ENCODE data around the gene JADE2.

The JADE2 gene

GRCh38 chr5:134568761-134569695, 43.6 kb downstream of the JADE2 start:
- no peak overlapping the region for H3K4me3 Mint-ChIP-seq
- no peaks in the 10 kb centered on the region for H3K27me3 Mint-ChIP-seq
- CTCF ChIA-PET: no interaction called here
- peaks cover 19% of the 10 kb centered on the region for H3K4me1 Mint-ChIP-seq
- peak overlapping the region; percentile 59 for H3K27ac Mint-ChIP-seq
- no peak for DNase-seq
- no peaks in the 10 kb centered on the region for H3K9me3 Mint-ChIP-seq
- peaks cover 49% of the 10 kb centered on the region for H3K36me3 Mint-ChIP-seq

- Mint-ChIP-seq H3K27me3 (no peaks in the 10 kb centered on the region), H3K9me3 (no peaks in the 10 kb centered on the region), H3K36me3 (peaks cover 52% of the 10 kb centered on the region), H3K4me3 (no peak overlapping the region), H3K27ac (peak overlapping the region; percentile 8), H3K4me1 (peaks cover 19% of the 10 kb centered on the region)
- CTCF ChIA-PET: no interaction called here
- no peak for DNase-seq
These were observed 44.4 kb downstream of the JADE2 start for GRCh38 chr5:134569758-134570364.

- Mint-ChIP-seq H3K4me3 (no peak overlapping the region), H3K9me3 (no peaks in the 10 kb centered on the region), H3K27ac (peak overlapping the region; percentile 8), H3K36me3 (peaks cover 52% of the 10 kb centered on the region), H3K4me1 (peaks cover 19% of the 10 kb centered on the region), H3K27me3 (no peaks in the 10 kb centered on the region)
- no peak for DNase-seq
- CTCF ChIA-PET: no interaction called here
These were observed 44.9 kb downstream of the JADE2 start for GRCh38 chr5:134570365-134570758.

GRCh38 chr5:134570886-134571285, 45.4 kb downstream of the JADE2 start:
- no peak overlapping the region for H3K4me3 Mint-ChIP-seq
- no peak overlapping the region for H3K27ac Mint-ChIP-seq
- H3K4me1 Mint-ChIP-seq: peaks cover 19% of the 10 kb centered on the region
- H3K27me3 Mint-ChIP-seq: no peaks in the 10 kb centered on the region
- H3K9me3 Mint-ChIP-seq: no peaks in the 10 kb centered on the region
- CTCF ChIA-PET: no interaction called here
- H3K36me3 Mint-ChIP-seq: peaks cover 50% of the 10 kb centered on the region
- DNase-seq: no peak

GRCh38 chr5:134571693-134572405, 46.4 kb downstream of the JADE2 start:
- H3K4me3 Mint-ChIP-seq: no peak overlapping the region
- no peaks in the 10 kb centered on the region for H3K9me3 Mint-ChIP-seq
- peaks cover 17% of the 10 kb centered on the region for H3K4me1 Mint-ChIP-seq
- H3K27me3 Mint-ChIP-seq: no peaks in the 10 kb centered on the region
- DNase-seq: no peak
- CTCF ChIA-PET: no interaction called here
- H3K27ac Mint-ChIP-seq: no peak overlapping the region
- H3K36me3 Mint-ChIP-seq: peaks cover 51% of the 10 kb centered on the region

DNA sequence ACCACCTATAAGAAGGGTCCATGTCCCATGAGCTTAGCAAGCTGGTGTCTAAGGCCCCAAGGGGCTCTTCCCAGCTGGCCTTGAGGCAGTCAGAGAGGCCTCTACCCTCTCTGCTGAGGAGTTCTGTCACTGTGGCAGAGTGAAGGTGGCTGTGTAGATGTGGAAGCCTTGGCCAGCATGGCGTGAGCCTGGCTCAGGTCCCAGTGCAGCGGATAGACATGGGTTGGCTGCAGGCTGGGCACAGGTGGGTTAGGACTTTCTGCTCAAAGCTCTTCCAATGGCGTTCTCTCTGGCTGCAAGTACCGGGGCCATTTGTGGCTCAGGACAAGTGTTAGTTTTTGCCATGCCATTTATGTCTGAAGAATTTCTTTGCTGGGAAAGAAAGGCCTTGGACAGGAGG, 47.3 kb downstream of the JADE2 start:
- Mint-ChIP-seq H3K27ac (no peak overlapping the region), H3K4me3 (no peak overlapping the region), H3K4me1 (peaks cover 15% of the 10 kb centered on the region), H3K27me3 (no peaks in the 10 kb centered on the region), H3K36me3 (peaks cover 56% of the 10 kb centered on the region), H3K9me3 (no peaks in the 10 kb centered on the region)
- DNase-seq: no peak
- CTCF ChIA-PET: no interaction called here

- Mint-ChIP-seq H3K27ac (peak overlapping the region; percentile 26), H3K36me3 (peaks cover 60% of the 10 kb centered on the region), H3K9me3 (no peaks in the 10 kb centered on the region), H3K4me1 (peaks cover 2% of the 10 kb centered on the region), H3K4me3 (no peak overlapping the region), H3K27me3 (no peaks in the 10 kb centered on the region)
- CTCF ChIA-PET: interaction anchor here (0.8 to 2.9 kb wide), 4 partner anchors 9 to 271 kb away, joined by 3 to 14 read pairs (median 6); no protein-coding TSS in a partner anchor
- no peak for DNase-seq
These were observed 49.1 kb downstream of the JADE2 start for GRCh38 chr5:134574521-134574920.

DNA sequence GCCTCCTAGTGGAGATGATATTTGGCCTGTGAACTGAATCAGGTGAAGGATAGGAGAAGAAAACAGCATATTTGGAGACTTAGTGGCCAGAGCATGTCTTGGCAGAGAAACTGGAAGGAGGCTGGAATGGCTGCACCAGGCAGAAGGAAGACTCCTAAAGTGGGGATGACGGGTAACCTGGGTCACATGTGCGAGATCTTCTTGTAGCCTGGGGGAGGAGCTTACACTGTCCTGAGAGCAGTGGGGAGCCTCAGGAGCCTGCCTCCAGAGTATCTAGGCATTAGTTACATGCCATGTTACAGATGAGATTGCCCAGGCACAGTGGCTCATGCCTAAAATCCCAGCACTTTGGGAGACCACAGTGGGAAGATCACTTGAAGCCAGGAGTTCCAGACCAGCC, 49.8 kb downstream of the JADE2 start:
- H3K4me3 Mint-ChIP-seq: no peak overlapping the region
- no peaks in the 10 kb centered on the region for H3K4me1 Mint-ChIP-seq
- H3K9me3 Mint-ChIP-seq: no peaks in the 10 kb centered on the region
- peaks cover 53% of the 10 kb centered on the region for H3K36me3 Mint-ChIP-seq
- CTCF ChIA-PET: interaction anchor here (2.0 to 2.9 kb wide), 2 partner anchors 12 to 48 kb away, joined by 5 to 14 read pairs; no protein-coding TSS in a partner anchor
- DNase-seq: no peak
- no peak overlapping the region for H3K27ac Mint-ChIP-seq
- no peaks in the 10 kb centered on the region for H3K27me3 Mint-ChIP-seq

DNA sequence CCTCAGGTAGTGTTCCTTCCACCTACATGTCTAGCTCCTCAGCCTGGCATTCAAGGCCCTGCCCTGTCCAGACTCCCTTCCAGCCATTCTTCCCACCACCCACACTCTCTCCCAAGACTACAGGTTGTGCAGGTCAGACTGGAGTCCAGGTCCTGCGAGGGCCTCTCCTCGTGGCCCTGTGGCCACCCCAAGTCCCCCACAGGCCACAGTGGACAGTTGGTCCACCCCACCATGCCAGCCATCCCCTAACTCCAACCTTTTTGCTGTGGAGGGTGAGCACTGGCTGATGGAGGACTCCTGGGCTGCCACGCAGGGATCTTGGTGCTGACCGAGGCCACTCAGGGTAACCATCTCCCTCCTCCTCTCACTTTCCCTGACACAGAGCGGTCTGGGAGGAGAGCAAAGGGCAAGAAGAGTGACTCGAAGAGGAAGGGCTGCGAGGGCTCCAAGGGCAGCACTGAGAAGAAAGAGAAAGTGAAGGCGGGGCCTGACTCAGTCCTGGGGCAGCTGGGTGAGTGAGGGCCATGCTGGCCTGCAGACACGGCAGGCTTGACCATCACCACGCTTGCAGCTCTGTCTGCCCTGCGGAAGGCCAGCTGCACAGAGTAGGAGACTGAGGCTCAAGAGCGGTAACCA, 51.0 kb downstream of the JADE2 start:
- H3K36me3 Mint-ChIP-seq: peaks cover 50% of the 10 kb centered on the region
- no peak overlapping the region for H3K4me3 Mint-ChIP-seq
- H3K27me3 Mint-ChIP-seq: no peaks in the 10 kb centered on the region
- no peak for DNase-seq
- no peaks in the 10 kb centered on the region for H3K9me3 Mint-ChIP-seq
- peak overlapping the region; percentile 29 for H3K27ac Mint-ChIP-seq
- CTCF ChIA-PET: interaction anchor here (1.0 to 2.9 kb wide), 4 partner anchors 10 to 273 kb away, joined by 3 to 26 read pairs (median 12); no protein-coding TSS in a partner anchor
- H3K4me1 Mint-ChIP-seq: no peaks in the 10 kb centered on the region

DNA sequence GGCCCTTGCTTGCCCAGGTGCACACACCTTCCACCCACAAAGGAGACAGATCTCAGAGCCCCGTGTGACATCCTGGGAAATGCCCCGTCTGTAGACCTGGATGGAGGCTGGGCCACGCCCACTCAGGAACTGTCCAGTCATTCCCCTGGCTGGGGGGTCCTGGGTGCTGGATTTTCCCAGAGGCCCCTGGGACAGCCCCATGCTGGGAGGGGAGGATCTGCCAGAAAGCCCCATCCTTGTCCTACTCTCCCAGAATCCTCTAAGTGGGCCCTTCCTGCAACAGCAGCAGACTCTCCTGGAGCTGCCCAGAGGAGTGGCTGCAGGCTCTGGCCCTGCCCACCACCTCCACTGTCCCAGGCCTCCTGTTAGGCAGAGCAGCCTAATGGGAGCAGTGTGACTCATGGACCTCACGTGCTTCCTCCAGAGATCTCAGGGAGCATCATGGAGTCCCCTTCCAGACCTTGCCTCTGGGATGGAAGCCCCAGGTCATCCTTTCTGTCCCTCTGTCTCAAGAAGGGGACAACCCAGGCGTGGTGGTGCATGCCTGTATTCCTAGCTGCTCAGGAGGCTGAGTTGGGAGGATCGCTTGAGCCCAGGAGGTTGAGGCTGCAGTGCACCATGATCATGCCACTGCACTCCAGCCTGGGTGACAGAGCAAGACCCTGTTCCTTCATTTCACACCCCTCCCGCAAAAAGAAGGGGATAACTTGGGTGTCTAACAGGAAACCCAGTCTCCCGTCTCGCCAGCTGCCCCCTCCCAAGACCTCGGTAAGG, 51.7 kb downstream of the JADE2 start:
- no peak for DNase-seq
- CTCF ChIA-PET: interaction anchor here (1.0 to 2.8 kb wide), 11 partner anchors 10 to 394 kb away, joined by 3 to 26 read pairs (median 3); partner anchors contain the start of gene CDKN2AIPNL
- Mint-ChIP-seq H3K9me3 (no peaks in the 10 kb centered on the region), H3K36me3 (peaks cover 44% of the 10 kb centered on the region), H3K4me1 (no peaks in the 10 kb centered on the region), H3K27ac (no peak overlapping the region), H3K4me3 (no peak overlapping the region), H3K27me3 (no peaks in the 10 kb centered on the region)

DNA sequence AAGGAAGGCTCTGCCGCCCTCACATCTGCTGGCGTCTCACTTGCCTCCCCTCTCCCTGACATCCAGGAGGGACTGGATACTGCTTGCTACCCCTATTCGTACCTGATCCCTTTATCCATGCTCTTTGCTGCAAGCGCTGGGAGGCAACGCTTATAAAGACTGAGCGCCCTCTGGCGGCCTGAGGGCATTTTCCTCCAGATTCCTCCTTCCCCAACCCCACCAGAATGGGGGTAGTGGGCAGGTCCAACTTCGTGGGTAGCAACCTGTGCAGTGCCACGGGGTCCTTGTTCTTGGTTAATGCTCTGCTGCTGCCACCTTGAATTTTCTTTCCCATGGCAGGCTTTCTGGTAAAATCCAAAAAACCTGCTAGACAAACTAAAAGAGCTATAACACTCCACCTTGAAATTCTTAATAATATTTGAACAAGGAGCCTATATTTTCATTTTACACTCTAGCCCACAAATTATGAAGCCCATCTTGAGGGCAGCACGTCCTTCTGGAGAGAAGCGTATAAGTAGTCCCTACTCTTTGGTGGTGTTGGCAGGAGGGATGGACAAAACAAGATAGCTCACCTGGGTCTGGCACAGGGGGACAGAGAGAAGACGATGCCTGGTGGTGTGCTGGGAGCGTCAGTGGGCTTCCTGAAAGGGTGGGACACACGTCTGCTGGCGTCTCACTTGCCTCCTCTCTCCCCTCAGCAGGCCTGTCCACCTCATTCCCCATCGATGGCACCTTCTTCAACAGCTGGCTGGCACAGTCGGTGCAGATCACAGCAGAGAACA, 52.5 kb downstream of the JADE2 start:
- no peaks in the 10 kb centered on the region for H3K9me3 Mint-ChIP-seq
- peaks cover 39% of the 10 kb centered on the region for H3K36me3 Mint-ChIP-seq
- CTCF ChIA-PET: interaction anchor here (0.6 to 2.8 kb wide), 25 partner anchors 9 to 395 kb away, joined by 3 to 26 read pairs (median 3); partner anchors contain the start of gene CDKN2AIPNL
- H3K4me3 Mint-ChIP-seq: no peak overlapping the region
- no peaks in the 10 kb centered on the region for H3K4me1 Mint-ChIP-seq
- no peaks in the 10 kb centered on the region for H3K27me3 Mint-ChIP-seq
- peak; percentile 84 for DNase-seq
- peak overlapping the region; percentile 28 for H3K27ac Mint-ChIP-seq

- H3K27me3 Mint-ChIP-seq: no peaks in the 10 kb centered on the region
- CTCF ChIA-PET: interaction anchor here (0.6 to 2.8 kb wide), 24 partner anchors 9 to 396 kb away, joined by 3 to 26 read pairs (median 3); partner anchors contain the start of gene CDKN2AIPNL
- H3K36me3 Mint-ChIP-seq: peaks cover 33% of the 10 kb centered on the region
- H3K4me1 Mint-ChIP-seq: no peaks in the 10 kb centered on the region
- DNase-seq: no peak
- peak overlapping the region; percentile 28 for H3K27ac Mint-ChIP-seq
- no peak overlapping the region for H3K4me3 Mint-ChIP-seq
- H3K9me3 Mint-ChIP-seq: no peaks in the 10 kb centered on the region
These were observed 53.3 kb downstream of the JADE2 start for GRCh38 chr5:134578578-134579283.

Data from activated naive CD4-positive, alpha-beta T cell treated with anti-CD3 and anti-CD28 coated beads, Interleukin-2, amount 10 ng/mL, durations not matched to agents 7 days and 5 days (primary cell).